Endodermal cell (in vitro differentiated cells): ENCODE data around the gene CMPK1. TPM values are rescaled to one million over a fixed set of nuclear protein-coding genes. Genes with fewer than 3 reads are reported as not detected.

ENCODE experiments used
- DNase-seq: peaks from one replicate; pipeline ENCODE4 v3.0.0-alpha.2; 2017
- H3K27ac ChIP-seq: 2 replicates; pipeline ENCODE4 v1.5.1; 2013; ENCODE audit warnings: mild to moderate bottlenecking, low read depth, low read length, moderate library complexity
- H3K27me3 ChIP-seq: 2 replicates; pipeline ENCODE4 v1.6.1; 2013; ENCODE audit warnings: mild to moderate bottlenecking, low read length, moderate library complexity; ENCODE audit not compliant: insufficient read depth, control insufficient read depth, poor library complexity, severe bottlenecking
- H3K36me3 ChIP-seq: 2 replicates; pipeline ENCODE4 v1.7.0; 2013; ENCODE audit warnings: mild to moderate bottlenecking, low read length, moderate library complexity; ENCODE audit not compliant: control insufficient read depth, insufficient read depth
- H3K4me1 ChIP-seq: one replicate; pipeline ENCODE4 v1.7.0; 2013; ENCODE audit warnings: low read length; ENCODE audit not compliant: control insufficient read depth, insufficient read depth
- H3K4me3 ChIP-seq: 2 replicates; pipeline ENCODE4 v1.5.1; 2013; ENCODE audit warnings: mild to moderate bottlenecking, low read length, moderate library complexity
- H3K9ac ChIP-seq: 2 replicates; pipeline ENCODE4 v1.6.1; 2013; ENCODE audit warnings: mild to moderate bottlenecking, low read length, moderate library complexity; ENCODE audit not compliant: poor library complexity, severe bottlenecking; ENCODE audit errors: extremely low read depth
- H3K9me3 ChIP-seq: 2 replicates; pipeline ENCODE4 v1.6.1; 2013; ENCODE audit warnings: mild to moderate bottlenecking, low read length, moderate library complexity; ENCODE audit not compliant: control insufficient read depth
- H3K27ac Mint-ChIP-seq: 2 replicates; pipeline ENCODE4 v1.8.0; 2020; ENCODE audit warnings: mixed read lengths
- H3K27me3 Mint-ChIP-seq: 2 replicates; pipeline ENCODE4 v1.8.0; 2021; ENCODE audit warnings: mild to moderate bottlenecking, mixed read lengths; ENCODE audit not compliant: insufficient read depth
- H3K36me3 Mint-ChIP-seq: 2 replicates; pipeline ENCODE4 v1.8.0; 2020; ENCODE audit warnings: low read depth, mixed read lengths
- H3K4me1 Mint-ChIP-seq: 2 replicates; pipeline ENCODE4 v1.8.0; 2020; ENCODE audit warnings: mixed read lengths
- H3K4me3 Mint-ChIP-seq: 2 replicates; pipeline ENCODE4 v1.8.0; 2020; ENCODE audit warnings: mild to moderate bottlenecking, moderate library complexity, mixed read lengths
- H3K9me3 Mint-ChIP-seq: 2 replicates; pipeline ENCODE4 v1.8.0; 2020; ENCODE audit warnings: mild to moderate bottlenecking, mixed read lengths
- WGBS, 2 experiments: methylation state at CpG; one replicate each; pipeline versions ENCODE4 v1.1.5 to v1.1.7; 2013; ENCODE audit warnings: missing lambda C conversion rate in 2 of 2, mixed read lengths in 1 of 2; ENCODE audit not compliant: insufficient coverage in 1 of 2, insufficient read length in 1 of 2; 5-methylcytosine and 5-hydroxymethylcytosine counted together
- total RNA-seq, 2 donors: library from RNA; stranded (reverse); fragmentation: NEBNext Ultra II Directional in 1 of 2; extraction: Animal tissue kit (Norgen Biotek cat#: 25700) in 1 of 2; gene quantifications; 2 replicates in 1 of 2; 3 replicates in 1 of 2; pipeline ENCODE4 v1.2.1, GENCODE V29; 2021
- TF ChIP-seq, protein P1 (sequence below): fragments of 200-600 bp; sonication (generic); conservative IDR thresholded peaks from 2 replicates; pipeline ENCODE4 v1.5.0; 2021; ENCODE audit warnings: antibody characterized with exemption, mild to moderate bottlenecking

Gene CMPK1
- total RNA-seq, 2 donors from 2014 or later = 41.6 to 42.0 TPM

DNA sequence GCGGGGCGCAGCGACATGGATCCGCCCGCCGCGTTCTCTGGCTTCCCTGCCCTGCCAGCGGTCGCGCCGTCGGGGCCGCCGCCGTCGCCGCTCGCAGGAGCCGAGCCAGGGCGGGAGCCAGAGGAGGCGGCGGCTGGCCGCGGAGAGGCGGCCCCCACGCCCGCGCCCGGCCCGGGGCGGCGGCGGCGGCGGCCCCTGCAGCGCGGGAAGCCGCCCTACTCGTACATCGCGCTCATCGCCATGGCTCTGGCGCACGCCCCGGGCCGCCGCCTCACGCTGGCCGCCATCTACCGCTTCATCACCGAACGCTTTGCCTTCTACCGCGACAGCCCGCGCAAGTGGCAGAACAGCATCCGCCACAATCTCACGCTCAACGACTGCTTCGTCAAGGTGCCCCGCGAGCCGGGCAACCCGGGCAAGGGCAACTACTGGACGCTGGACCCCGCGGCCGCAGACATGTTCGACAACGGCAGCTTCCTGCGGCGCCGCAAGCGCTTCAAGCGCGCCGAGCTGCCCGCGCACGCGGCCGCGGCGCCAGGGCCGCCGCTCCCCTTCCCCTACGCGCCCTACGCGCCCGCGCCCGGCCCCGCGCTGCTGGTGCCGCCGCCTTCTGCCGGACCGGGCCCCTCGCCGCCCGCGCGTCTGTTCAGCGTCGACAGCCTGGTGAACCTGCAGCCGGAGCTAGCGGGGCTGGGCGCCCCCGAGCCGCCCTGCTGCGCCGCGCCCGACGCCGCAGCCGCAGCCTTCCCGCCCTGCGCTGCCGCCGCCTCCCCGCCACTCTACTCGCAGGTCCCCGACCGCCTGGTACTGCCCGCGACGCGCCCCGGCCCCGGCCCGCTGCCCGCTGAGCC, 83.0 kb downstream of the CMPK1 start:
- DNase-seq = peak; percentile 74
- Histone ChIP-seq H3K27me3 (peaks cover 97% of the 10 kb centered on the region), H3K4me1 (no peaks in the 10 kb centered on the region), H3K4me3 (no peak overlapping the region), H3K9ac (no peak overlapping the region), H3K36me3 (no peaks in the 10 kb centered on the region), H3K27ac (no peak overlapping the region), H3K9me3 (no peaks in the 10 kb centered on the region)
- TF ChIP-seq, protein P1, sequence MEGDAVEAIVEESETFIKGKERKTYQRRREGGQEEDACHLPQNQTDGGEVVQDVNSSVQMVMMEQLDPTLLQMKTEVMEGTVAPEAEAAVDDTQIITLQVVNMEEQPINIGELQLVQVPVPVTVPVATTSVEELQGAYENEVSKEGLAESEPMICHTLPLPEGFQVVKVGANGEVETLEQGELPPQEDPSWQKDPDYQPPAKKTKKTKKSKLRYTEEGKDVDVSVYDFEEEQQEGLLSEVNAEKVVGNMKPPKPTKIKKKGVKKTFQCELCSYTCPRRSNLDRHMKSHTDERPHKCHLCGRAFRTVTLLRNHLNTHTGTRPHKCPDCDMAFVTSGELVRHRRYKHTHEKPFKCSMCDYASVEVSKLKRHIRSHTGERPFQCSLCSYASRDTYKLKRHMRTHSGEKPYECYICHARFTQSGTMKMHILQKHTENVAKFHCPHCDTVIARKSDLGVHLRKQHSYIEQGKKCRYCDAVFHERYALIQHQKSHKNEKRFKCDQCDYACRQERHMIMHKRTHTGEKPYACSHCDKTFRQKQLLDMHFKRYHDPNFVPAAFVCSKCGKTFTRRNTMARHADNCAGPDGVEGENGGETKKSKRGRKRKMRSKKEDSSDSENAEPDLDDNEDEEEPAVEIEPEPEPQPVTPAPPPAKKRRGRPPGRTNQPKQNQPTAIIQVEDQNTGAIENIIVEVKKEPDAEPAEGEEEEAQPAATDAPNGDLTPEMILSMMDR = no peak
- Mint-ChIP-seq H3K4me1 (no peaks in the 10 kb centered on the region), H3K9me3 (no peaks in the 10 kb centered on the region), H3K4me3 (peak overlapping the region; percentile 43), H3K27me3 (peaks cover 91% of the 10 kb centered on the region), H3K36me3 (no peaks in the 10 kb centered on the region), H3K27ac (no peak overlapping the region)
- 2 to 3% methylated on average over 41 to 134 of the region's 134 CpGs for WGBS, 2 experiments

DNA sequence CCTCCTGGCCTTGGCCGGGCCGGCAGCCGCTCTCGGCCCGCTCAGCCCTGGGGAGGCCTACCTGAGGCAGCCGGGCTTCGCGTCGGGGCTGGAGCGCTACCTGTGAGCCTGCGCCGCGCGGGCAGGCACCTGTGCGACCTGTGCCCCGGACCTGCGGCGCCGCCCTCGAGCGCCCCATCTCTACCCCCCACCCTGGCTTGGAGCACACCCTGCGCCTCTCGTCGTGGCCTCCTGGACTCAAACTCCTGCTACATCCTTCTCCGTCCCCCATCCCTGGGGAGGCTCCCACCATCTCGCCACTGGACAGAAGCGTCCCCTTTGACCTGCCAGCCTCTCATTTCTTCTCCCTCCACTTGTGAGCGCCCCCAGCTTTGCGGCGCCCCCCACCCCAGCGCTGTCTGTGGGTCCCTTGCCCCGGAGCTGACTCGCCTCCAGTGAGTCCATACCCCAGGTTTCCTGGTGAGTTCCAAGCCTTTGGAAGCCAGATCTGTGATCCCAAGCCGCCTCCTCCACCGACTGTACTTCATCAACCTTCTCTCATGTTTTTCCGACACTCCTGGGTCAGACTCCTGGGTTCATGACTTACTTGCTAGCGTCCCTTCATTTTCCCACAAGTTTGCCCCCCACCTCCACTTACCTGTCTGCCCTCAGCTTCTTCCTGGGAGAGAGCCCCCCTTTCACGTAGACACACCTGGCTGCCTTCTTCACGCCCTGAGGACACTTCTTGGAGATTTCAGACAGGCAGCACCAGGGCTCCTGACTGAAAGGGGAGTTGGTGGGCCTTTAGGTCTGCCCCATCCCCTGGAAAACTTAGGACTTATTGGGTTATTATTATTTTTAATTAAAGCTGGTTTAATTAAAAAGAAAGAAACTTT, 83.8 kb downstream of the CMPK1 start:
- 30 to 35% methylated on average over 24 to 39 of the region's 39 CpGs for WGBS, 2 experiments
- no peak overlapping the region for H3K4me3 ChIP-seq
- H3K27ac ChIP-seq = no peak overlapping the region
- peak overlapping the region; percentile 40 for H3K4me3 Mint-ChIP-seq
- DNase-seq = peak; percentile 69
- H3K36me3 ChIP-seq = no peaks in the 10 kb centered on the region
- H3K4me1 ChIP-seq = no peaks in the 10 kb centered on the region
- H3K27ac Mint-ChIP-seq = no peak overlapping the region
- H3K27me3 ChIP-seq = peaks cover 94% of the 10 kb centered on the region
- no peaks in the 10 kb centered on the region for H3K4me1 Mint-ChIP-seq
- H3K36me3 Mint-ChIP-seq = no peaks in the 10 kb centered on the region
- H3K9me3 ChIP-seq = no peaks in the 10 kb centered on the region
- TF ChIP-seq, protein P1 = no peak
- H3K9ac ChIP-seq = no peak overlapping the region
- H3K9me3 Mint-ChIP-seq = no peaks in the 10 kb centered on the region
- H3K27me3 Mint-ChIP-seq = peaks cover 89% of the 10 kb centered on the region

DNA sequence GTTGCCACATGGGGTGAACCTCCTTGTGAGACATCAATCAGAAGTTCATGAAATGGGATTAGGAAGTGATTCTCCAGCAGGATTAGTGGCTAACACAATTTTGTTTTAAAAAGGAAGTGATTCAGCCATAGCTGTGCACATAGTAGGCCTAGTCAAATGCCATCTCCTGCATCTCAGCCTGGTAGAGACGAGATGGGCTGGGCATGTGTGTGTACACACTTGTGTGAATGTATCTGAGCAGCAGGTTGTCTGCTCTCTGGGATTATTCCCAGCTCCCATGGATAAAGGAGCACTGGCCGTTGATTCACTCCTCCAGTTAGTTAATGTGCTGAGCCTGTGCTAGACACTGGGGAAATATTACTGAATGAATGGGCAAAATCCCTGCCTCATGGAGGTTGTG, 84.5 kb downstream of the CMPK1 start:
- WGBS, 2 experiments = 80 to 82% methylated on average over 1 to 2 of the region's 2 CpGs
- Histone ChIP-seq H3K27ac (no peak overlapping the region), H3K9me3 (no peaks in the 10 kb centered on the region), H3K36me3 (no peaks in the 10 kb centered on the region), H3K4me3 (no peak overlapping the region), H3K27me3 (peaks cover 87% of the 10 kb centered on the region), H3K4me1 (no peaks in the 10 kb centered on the region), H3K9ac (no peak overlapping the region)
- no peaks in the 10 kb centered on the region for H3K4me1 Mint-ChIP-seq
- TF ChIP-seq, protein P1 = no peak
- no peak for DNase-seq
- no peaks in the 10 kb centered on the region for H3K9me3 Mint-ChIP-seq
- no peaks in the 10 kb centered on the region for H3K36me3 Mint-ChIP-seq
- peaks cover 88% of the 10 kb centered on the region for H3K27me3 Mint-ChIP-seq
- no peak overlapping the region for H3K4me3 Mint-ChIP-seq
- no peak overlapping the region for H3K27ac Mint-ChIP-seq
